ENCODE data around the gene CHADL. TPM values are rescaled to one million over a fixed set of nuclear protein-coding genes. Genes with fewer than 3 reads are reported as not detected.
A peak's percentile ranks its signal among the peaks of the same experiment; 100 is the strongest.

The CHADL gene
- total and polyA plus RNA-seq, 2 of the 8 experiments (the other 6 are each of a cell fraction or from before 2014, with no cell fraction given), result 0.78 to 1.4 TPM

DNA sequence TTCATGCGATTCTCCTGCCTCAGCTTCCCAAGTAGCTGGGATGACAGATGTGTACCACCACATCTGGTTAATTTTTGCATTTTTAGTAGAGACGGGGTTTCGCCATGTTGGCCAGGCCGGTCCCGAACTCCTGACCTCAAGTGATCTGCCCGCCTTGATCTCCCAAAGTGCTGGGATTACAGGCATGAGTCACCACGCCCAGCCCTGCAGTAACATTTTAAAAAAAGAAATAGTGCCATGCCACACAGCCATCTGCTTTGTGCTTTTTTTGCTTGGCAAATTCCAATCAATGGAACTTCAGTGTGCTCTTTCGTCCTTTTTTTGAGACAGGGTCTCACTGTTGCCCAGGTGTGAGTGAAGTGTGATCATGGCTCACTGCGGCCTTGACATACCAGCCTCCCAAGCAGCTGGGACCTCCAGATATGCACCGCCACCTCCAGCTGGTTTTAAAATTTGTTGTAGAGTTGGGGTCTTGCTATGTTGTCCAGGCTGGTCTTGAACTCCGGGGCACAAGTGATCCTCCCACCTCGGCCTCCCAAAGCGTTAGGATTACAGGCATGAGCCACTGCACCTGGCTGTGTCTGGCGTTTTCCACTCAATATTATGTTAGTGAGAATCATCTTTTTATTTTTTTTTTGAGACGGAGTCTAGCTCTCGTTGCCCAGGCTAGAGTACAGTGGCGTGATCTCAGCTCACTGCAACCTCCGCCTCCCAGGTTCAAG lies 1.8 kb upstream of the CHADL start:
- DNase-seq (ENCODE audit: low read depth in 1 of 2, low spot score in 2 of 2), result no peak
- no peak for FAIRE-seq
- no peak overlapping the region for H3K4me3 ChIP-seq (ENCODE audit: extremely low read depth in 1 of 4, insufficient read depth in 2 of 4, low read depth in 3 of 4, low read length in 4 of 4)
- H3K14ac ChIP-seq (ENCODE audit: insufficient read length), result no peak overlapping the region
- no peak overlapping the region for H2AK5ac ChIP-seq (ENCODE audit: low read depth, low read length)
- H3K4ac ChIP-seq (replicated peaks; ENCODE audit: insufficient read length, low read depth, low read length), result no peak overlapping the region
- no peak for TF ChIP-seq HDAC6 (IDR thresholded peaks at IDR 0.05; ENCODE audit: low read depth, low read length)
- peak; percentile 69; the same call in 1 of the 2 replicates for TF ChIP-seq KDM1A (IDR thresholded peaks at IDR 0.05; ENCODE audit: borderline replicate concordance, low read length)
- no peak for TF ChIP-seq GABPA (IDR thresholded peaks at IDR 0.05; ENCODE audit: borderline replicate concordance, insufficient read depth, low read length)
- H3K23ac ChIP-seq (ENCODE audit: insufficient read length), result no peak overlapping the region
- H3K9ac ChIP-seq (replicated peaks in 1 of 4; ENCODE audit: extremely low read depth in 1 of 4, low read depth in 3 of 4, low read length in 3 of 4), result no peak overlapping the region
- H2BK5ac ChIP-seq (ENCODE audit: low read depth, low read length), result no peak overlapping the region
- H3K9me3 ChIP-seq (ENCODE audit: insufficient read depth in 2 of 2, low read depth in 1 of 2, low read length in 1 of 2), result no peaks in the 10 kb centered on the region
- no peak overlapping the region for H3K56ac ChIP-seq (replicated peaks; ENCODE audit: insufficient read length, low read depth, low read length)
- H2BK15ac ChIP-seq (ENCODE audit: low read length), result no peak overlapping the region
- no peaks in the 10 kb centered on the region for H3K79me1 ChIP-seq (ENCODE audit: low read depth, low read length)
- no peak overlapping the region for H2AFZ ChIP-seq (ENCODE audit: low read length)
- H4K5ac ChIP-seq (ENCODE audit: insufficient read length, low read depth, low read length), result no peak overlapping the region
- no peaks in the 10 kb centered on the region; a peak in 1 of 7 replicates for H3K27me3 ChIP-seq (replicated peaks in 1 of 4; ENCODE audit: control insufficient read depth in 3 of 4, extremely low read depth in 1 of 4, insufficient read depth in 3 of 4, low read length in 3 of 4)
- H3K4me1 ChIP-seq (replicated peaks in 1 of 4; ENCODE audit: control insufficient read depth in 3 of 4, insufficient read depth in 4 of 4, low read length in 3 of 4), result peaks cover 0 to 8% (median 8%) of the 10 kb centered on the region in 4 experiments; a peak in 5 of 7 replicates
- H3K18ac ChIP-seq (ENCODE audit: extremely low read depth, low read length), result no peak overlapping the region
- no peak overlapping the region for H4K8ac ChIP-seq (ENCODE audit: extremely low read depth, insufficient read depth, low read length)
- H3K23me2 ChIP-seq (ENCODE audit: low read depth, low read length), result peaks cover 2% of the 10 kb centered on the region; the same call in 1 of the 2 replicates
- H3K36me3 ChIP-seq (ENCODE audit: control insufficient read depth in 2 of 4, insufficient read depth in 4 of 4, low read length in 3 of 4), result peaks cover 2 to 15% (median 8%) of the 10 kb centered on the region in 4 experiments; a peak in 5 of 8 replicates
- ChIA-PET CTCF (ENCODE audit: partially characterized antibody) (interaction anchor here (0.7 kb wide), 2 partner anchors 25 to 32 kb away, joined by 3 to 4 read pairs; no protein-coding TSS in a partner anchor), POLR2A (ENCODE audit: partially characterized antibody) (interaction anchor here (0.7 to 4.2 kb wide), 5 partner anchors 15 to 219 kb away, joined by 3 to 23 read pairs (median 3); no protein-coding TSS in a partner anchor)
- no peak overlapping the region for H4K91ac ChIP-seq (replicated peaks; ENCODE audit: insufficient read length, low read length)
- H2BK120ac ChIP-seq (replicated peaks; ENCODE audit: low read depth, low read length), result no peak overlapping the region
- no peak overlapping the region for H3K27ac ChIP-seq (ENCODE audit: low read depth, low read length)
- no peaks in the 10 kb centered on the region for H3K79me2 ChIP-seq (ENCODE audit: control insufficient read depth in 1 of 2, insufficient read depth in 2 of 2, low read length in 2 of 2)
- no peak overlapping the region for H2BK12ac ChIP-seq (ENCODE audit: low read depth, low read length)
- H4K20me1 ChIP-seq (replicated peaks in 1 of 2; ENCODE audit: control insufficient read depth in 1 of 2, insufficient read depth in 2 of 2, low read length in 2 of 2), result peaks cover 0 to 7% of the 10 kb centered on the region in 2 experiments
- WGBS, 2 experiments (ENCODE audit: extremely low coverage in 1 of 2, insufficient coverage in 1 of 2, insufficient read length in 1 of 2, insufficient replicate concordance in 2 of 2, low coverage in 1 of 2, low lambda C conversion rate in 2 of 2, missing lambda C conversion rate in 1 of 2), result 94% methylated on average over 18 of the region's 18 CpGs; no CpG with 5 or more reads in 1 of the 2 experiments
- H3K4me2 ChIP-seq (ENCODE audit: insufficient read depth in 1 of 2, low read depth in 2 of 2, low read length in 2 of 2), result no peak overlapping the region
- no peak overlapping the region for H2BK20ac ChIP-seq (ENCODE audit: low read length)
